GM18505 (cell line): ENCODE data around the gene DUSP5.
A peak's percentile ranks its signal among the peaks of the same experiment; 100 is the strongest.

Experiments used
- ATAC-seq: cut with Tn5 transposase; IDR thresholded peaks from one replicate; pipeline ENCODE4 v1.9.1; 2021; ENCODE audit not compliant: unreplicated experiment
- POLR2A ChIP-seq: IDR thresholded peaks from 4 replicates; pipeline ENCODE4 v1.6.1; 2011; ENCODE audit warnings: borderline replicate concordance; ENCODE audit not compliant: insufficient read depth, insufficient read length; ENCODE audit errors: extremely low read depth

Gene DUSP5, protein sequence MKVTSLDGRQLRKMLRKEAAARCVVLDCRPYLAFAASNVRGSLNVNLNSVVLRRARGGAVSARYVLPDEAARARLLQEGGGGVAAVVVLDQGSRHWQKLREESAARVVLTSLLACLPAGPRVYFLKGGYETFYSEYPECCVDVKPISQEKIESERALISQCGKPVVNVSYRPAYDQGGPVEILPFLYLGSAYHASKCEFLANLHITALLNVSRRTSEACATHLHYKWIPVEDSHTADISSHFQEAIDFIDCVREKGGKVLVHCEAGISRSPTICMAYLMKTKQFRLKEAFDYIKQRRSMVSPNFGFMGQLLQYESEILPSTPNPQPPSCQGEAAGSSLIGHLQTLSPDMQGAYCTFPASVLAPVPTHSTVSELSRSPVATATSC

DNA sequence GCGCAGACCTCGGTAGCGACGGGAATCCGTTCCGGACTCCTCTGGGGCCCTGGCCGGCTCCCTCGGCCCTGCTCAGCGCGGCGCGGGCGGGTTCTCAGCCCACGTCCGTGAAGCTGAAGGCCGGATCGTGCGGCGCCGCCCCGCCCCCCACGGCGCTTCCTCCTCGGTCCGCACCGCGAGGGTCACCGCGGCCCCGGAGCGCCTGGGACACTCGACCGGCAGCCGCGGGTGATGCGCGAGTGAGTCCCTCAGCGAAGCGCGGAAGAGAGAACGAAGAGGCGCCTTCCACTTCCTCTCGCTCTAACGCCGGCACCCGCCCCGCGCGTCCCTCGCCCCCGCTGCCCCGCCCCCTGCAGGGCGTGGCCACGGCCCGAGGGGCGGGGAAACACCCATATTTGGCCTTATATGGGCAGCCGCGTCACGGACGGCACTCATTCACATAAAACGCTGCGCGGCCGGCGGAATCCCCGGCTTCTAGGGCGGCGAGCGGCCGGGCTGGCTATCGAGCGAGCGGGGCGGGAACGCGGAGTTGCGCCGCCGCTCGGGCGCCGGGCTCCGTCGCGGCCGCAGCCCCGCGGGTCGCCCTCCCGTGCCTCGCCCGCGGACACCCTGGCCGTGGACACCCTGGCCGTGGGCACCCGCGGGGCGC lies at the start of gene DUSP5:
TSS of gene DUSP5 (plus strand) at position 470 of the 649 bp plus-strand sequence. CDS start 215 bp downstream, outside the sequence.
- peak; percentile 93 for TF ChIP-seq POLR2A
- ATAC-seq = peak; percentile 58

DNA sequence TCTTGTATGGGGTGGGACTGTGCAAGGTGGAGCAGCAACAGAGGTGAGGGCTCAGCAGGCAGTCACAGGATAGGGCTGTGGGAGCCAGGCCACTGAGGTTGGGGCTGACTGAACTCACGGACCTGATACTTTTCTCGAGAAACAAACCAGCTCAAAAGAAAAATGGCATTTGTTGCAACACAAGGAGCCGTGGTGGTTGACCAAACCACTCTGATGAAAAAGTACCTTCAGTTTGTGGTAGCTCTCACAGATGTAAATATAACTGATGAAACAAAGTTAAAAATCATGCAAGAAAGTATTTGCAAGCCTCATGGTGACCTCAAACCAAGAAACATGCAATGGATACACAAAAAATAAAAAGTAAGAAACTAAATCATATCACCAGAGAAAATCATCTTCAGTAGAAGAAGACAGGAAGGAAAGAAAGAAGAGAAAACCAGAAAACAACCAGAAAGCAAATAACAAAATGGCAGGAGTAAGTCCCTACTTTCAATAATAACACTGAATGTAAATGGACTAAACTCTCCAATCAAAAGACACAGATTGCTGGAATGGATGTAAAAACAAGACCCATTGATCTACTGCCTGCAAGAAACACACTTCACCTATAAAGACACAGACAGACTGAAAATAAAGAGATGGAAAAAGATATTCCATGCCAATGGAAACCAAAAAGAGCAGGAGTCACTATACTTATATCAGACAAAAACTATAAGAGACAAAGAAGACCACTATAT lies 48.9 kb upstream of the DUSP5 start:
- no peak for ATAC-seq
- no peak for TF ChIP-seq POLR2A

DNA sequence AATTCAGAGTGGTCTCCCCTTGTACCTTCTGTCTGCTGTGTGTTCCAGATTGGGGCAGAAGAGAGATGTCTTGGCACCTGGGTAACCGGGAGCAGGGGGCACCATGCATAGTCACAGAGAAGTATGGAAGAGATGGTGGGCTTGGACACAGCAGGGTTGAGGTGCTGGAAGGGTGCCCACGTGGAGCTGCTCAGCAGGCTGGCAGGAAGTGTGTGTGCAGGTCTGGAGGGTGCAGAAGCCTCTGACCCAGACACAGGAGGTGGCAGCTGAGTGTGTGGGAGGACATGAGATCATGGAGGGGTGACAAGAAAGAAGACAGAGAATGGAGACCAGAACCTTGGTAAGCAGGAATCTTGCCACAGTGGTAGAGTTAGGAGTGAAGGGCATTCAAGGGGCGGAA lies 42.3 kb upstream of the DUSP5 start:
- no peak for TF ChIP-seq POLR2A
- no peak for ATAC-seq

DNA sequence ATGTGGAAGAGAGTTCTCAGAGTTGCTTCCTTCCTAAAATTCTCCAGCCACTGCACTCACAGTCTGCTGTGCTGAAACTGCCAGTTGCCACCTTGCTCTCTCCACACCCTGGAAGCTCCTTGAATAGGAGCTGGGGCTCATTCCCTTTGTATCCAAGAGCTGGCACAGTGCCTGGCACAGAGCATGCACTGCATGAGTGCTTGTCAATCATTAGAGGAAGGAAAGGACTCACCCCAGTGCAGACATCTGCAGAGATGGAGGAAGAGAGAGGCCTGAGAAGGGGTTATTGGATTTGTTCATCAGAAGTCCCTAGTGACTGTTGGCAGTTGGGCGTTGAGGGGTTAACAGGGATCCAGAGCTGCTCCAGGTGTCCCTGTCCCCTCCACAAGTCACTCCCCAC lies 41.7 kb upstream of the DUSP5 start:
- ATAC-seq = no peak

DNA sequence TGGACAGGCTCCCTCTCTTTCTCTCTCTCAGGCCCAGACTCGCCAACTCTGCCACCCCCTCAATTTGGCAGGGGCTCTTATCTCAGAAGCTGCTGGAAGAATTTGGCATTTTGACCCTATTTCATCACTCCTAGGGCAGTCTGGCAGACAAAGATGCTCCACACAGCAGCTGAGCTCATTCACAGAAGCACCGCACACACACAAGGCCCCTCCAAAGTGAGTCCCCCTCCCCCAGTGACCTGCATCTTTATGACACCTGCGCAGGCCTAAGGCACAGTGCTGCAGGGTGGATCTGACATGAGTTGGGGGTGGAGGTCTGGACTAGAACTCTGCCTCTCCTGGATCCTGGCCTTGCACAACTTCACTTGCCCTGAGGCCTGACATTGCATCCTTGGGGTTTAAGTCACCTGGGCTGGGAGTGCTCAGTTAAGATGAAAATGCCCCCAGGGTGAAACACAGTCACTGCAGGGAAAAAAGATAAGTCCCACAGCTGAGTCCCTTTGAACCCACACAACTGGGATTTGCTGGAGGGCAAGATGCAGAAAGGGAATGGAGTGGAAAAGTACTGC lies 41.1 kb upstream of the DUSP5 start:
- ATAC-seq = no peak
- no peak for TF ChIP-seq POLR2A

More for the DNA sequence above, 41.7 kb upstream of the DUSP5 start:
- TF ChIP-seq POLR2A = no peak

DNA sequence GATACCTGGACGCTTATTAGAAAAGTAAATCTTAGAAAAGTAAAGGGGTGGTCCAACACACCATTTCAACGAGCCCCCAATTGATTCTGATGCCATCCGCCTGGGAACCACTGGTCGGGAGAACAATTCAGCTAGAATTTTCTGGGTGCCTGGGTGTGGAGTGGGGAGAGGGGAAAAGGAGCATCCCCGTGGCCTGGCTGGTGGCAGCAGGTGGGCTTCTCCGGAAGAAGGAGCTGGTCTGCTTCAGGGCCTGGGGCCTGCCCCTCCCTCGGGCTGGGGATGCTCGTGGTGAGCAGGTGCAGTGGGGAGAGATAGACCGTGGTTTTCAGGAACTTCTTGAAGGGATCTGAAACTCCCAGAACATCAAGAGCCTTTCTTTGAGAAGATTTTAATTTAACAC lies 39.9 kb upstream of the DUSP5 start:
- ATAC-seq = no peak
- TF ChIP-seq POLR2A = no peak

DNA sequence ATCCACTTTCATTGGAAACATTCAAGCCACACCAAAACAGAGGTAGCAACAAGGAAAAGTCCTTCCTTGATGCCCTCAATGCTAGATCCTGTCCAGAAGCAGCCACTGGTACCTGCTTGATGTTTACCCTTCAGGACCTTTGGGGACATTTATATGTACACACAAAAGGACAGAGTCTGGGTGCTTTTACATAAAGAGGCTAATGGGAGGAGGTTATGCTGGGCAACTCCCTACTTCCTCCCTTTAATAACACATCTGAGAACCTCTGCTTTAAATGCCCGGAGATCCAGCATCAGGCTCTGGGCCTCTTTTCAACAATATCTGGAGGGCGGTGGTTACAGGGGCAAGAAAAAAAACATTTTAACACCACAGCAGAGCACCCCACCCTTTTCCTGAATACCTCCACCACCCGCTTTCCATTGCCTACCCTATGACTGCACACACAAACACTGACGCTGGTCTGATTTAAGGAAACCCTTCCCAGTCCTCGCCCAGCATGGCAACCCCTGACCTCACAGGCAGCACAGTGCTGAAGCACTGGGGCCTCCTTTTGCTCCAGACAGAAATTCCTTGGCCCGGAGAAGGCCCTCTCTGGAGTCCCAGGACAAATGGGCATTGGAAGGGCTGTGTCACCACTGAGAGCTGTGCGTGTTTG lies 39.3 kb upstream of the DUSP5 start:
- no peak for ATAC-seq
- TF ChIP-seq POLR2A = no peak

DNA sequence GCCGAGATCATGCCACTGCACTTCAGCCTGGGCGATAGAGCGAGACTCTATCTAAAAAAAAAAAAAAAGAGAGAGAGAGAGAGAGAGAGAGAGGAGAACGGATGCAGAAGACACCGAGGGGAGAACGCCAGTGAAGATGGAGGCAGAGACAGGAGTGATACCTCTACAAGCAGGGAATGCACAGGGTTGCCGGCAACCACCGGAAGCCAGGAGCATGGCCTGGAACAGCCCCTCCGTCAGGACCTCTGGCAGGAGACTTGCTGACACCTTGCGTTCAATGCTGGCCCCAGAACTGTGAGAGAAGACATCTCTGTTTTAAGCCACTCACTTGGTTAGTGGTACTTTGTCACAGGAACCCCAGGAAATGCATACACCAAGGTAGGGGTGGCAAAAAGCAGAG lies 38.1 kb upstream of the DUSP5 start:
- no peak for TF ChIP-seq POLR2A
- no peak for ATAC-seq

DNA sequence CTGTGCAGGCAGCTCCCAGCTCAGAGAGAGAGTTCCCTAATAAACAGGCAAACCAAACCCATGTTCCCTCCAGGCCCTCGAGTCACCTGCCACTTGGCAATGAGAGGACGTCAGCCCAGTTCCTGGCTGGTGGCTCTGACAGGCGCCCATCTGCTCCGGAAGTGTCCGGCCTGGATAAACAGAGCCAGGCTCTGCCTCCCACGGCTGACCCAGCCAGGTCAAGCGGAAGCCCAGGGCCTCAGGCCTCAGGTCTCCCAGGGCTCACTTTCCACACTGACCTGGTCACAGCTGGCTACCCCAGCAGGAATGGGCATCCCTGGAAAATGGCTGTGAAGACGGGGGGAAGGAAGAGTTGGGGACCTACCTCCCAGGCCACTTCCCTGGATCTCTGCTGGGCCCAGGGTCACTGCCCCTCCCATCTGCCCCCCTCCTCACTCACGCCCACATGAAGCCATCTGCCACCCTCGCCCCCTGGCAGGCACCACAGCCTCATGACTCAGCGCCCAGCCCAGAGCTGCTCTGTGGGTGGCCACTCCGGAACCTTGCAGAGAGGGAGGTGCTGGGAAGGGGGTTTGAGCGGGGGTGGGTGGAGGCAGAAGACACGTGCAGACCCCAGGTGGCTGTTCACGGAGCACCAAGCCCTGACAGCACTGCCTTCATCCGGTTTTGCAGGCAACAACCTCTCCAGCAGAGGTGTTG lies 37.4 kb upstream of the DUSP5 start:
- no peak for ATAC-seq
- no peak for TF ChIP-seq POLR2A

DNA sequence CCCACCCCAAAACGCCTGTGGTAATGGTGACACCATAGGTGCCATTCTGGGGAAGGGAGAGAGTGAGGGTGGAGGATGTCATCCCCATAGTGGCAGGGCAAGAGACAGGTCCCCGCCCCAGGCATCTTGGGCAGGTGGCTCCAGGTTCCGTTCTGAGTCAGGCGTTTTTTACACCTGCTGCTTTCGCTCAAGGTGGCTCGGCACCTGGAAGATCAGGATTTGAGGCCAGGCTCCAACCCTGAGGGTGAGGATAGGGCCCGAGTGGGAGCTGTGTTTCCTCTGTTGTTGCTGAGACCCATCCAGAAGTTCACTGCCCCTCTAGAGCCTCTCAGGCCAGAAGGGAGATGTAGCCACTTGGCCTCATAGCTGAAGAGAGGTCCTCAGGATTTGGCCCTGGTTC lies 36.6 kb upstream of the DUSP5 start:
- no peak for TF ChIP-seq POLR2A
- ATAC-seq = no peak

DNA sequence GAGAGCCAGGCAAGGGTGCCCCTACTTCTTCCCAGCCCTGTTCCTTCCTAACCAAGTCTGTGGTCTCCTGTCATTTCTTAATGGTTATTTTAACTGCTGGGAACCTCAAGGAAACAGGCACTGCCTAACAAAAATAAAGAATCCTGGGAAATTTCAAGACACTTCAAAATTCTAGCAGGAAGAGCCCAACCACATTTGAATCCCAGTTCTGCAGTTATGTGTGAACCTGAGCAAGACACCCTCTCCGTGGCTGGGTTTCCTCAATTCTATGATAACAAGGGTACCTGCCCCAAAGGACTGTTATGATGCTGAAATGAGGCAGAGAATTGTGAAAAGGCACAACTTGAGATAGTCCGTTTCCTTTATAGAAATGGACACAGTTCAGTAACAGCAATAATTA lies 36.2 kb upstream of the DUSP5 start:
- TF ChIP-seq POLR2A = no peak
- ATAC-seq = no peak
